Measurements from ENCODE around the gene ITGAD. TPM values are rescaled to one million over a fixed set of nuclear protein-coding genes. Genes with fewer than 3 reads are reported as not detected.

Gene ITGAD
- polyA plus RNA-seq (2013, experiment 1 of 2) = not detected
- not detected for polyA plus RNA-seq (2013, experiment 2 of 2)

DNA sequence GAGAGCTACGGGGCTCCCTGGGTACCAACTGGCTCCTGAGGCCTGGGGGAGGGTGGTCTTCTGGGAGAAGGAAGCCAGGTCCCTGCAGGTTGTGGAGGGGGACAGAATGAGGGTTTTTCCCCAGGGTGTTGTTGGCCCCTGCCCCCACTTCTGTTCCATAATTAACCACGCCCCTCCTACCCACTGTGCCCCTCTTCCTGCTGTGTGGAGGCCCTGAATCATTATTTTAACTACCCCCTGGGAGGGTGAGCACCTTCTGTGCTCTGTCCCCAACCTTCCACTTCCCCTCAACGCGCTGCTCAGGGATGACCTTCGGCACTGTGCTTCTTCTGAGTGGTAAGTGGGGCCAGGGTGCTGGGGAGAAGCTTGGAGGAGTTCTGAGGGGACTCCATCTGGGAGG, at the start of gene ITGAD:
Gene ITGAD, plus strand, starts transcription at position 280 of the 400 bp plus-strand sequence. Its CDS starts 26 bp downstream, at position 306.
- H3K27ac ChIP-seq (ENCODE audit: low read depth, low read length, severe bottlenecking) = no peak within 1 kb of the TSS
- 60 to 63% methylated on average over 1 to 2 of the region's 5 CpGs for WGBS, 2 experiments (ENCODE audit: insufficient coverage in 2 of 2)
- no peaks in the 10 kb centered on the region for H3K9me3 ChIP-seq (ENCODE audit: control insufficient read depth, low read length)
- no peak within 1 kb of the TSS for H3K4me3 ChIP-seq (ENCODE audit: extremely low read depth, insufficient read depth, low read length, poor library complexity, severe bottlenecking)
- H3K36me3 ChIP-seq (ENCODE audit: control insufficient read depth, insufficient read depth, low read length) = no peaks in the 10 kb centered on the region
- no peaks in the 10 kb centered on the region for H3K4me1 ChIP-seq (ENCODE audit: control insufficient read depth, insufficient read depth, low read length, poor library complexity, severe bottlenecking)

GRCh38 chr16:31344712-31345111, 48.4 kb upstream of the ITGAD start:
- no peaks in the 10 kb centered on the region for H3K36me3 ChIP-seq (ENCODE audit: control insufficient read depth, insufficient read depth, low read length)
- 86 to 87% methylated on average over 7 to 8 of the region's 9 CpGs for WGBS, 2 experiments (ENCODE audit: insufficient coverage in 2 of 2)
- no peak overlapping the region for H3K27ac ChIP-seq (ENCODE audit: low read depth, low read length, severe bottlenecking)
- no peak overlapping the region for H3K4me3 ChIP-seq (ENCODE audit: extremely low read depth, insufficient read depth, low read length, poor library complexity, severe bottlenecking)
- no peaks in the 10 kb centered on the region for H3K4me1 ChIP-seq (ENCODE audit: control insufficient read depth, insufficient read depth, low read length, poor library complexity, severe bottlenecking)
- H3K9me3 ChIP-seq (ENCODE audit: control insufficient read depth, low read length) = no peaks in the 10 kb centered on the region

DNA sequence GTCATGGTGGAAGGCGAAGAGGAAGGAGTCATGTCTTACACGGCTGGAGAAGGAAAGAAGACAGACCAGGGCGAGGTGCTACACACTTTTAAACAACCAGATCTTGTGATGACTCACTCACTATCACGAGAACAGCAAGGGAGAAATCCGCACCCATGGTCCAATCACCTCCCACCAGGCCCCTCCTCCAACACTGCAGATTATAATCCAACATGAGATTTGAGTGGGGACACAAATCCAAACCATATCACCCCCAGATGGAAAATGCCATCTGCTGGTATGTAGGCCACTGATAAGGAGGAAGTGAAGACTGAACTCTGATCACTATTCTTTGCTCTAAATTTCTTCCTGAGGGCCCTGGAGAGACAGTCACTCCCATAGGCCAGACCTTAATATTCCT, 45.7 kb upstream of the ITGAD start:
- WGBS, 2 experiments (ENCODE audit: insufficient coverage in 2 of 2) = 93 to 100% methylated on average over 2 of the region's 5 CpGs
- H3K9me3 ChIP-seq (ENCODE audit: control insufficient read depth, low read length) = no peaks in the 10 kb centered on the region
- H3K4me1 ChIP-seq (ENCODE audit: control insufficient read depth, insufficient read depth, low read length, poor library complexity, severe bottlenecking) = no peaks in the 10 kb centered on the region
- no peak overlapping the region for H3K4me3 ChIP-seq (ENCODE audit: extremely low read depth, insufficient read depth, low read length, poor library complexity, severe bottlenecking)
- H3K27ac ChIP-seq (ENCODE audit: low read depth, low read length, severe bottlenecking) = no peak overlapping the region
- no peaks in the 10 kb centered on the region for H3K36me3 ChIP-seq (ENCODE audit: control insufficient read depth, insufficient read depth, low read length)

DNA sequence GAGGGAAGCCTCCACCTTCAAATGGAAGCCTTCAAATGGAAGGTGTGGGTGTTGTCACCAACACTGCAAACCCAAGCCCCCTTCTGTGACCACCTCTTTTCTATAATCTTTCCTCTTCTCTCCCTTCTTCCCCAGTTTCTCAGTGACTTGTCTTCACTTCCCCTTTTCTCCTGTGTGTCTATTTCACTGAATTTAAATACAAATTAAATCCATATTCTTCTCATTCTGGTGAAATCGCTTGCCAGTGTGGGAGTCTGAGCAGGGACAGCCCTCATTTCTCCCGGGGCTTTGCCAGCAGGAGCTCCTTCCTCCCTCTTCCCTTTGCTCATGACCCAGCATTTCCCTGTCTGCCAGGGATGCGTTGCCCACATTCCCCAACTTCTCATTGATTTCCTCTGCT, 44.6 kb upstream of the ITGAD start:
- H3K4me1 ChIP-seq (ENCODE audit: control insufficient read depth, insufficient read depth, low read length, poor library complexity, severe bottlenecking) = no peaks in the 10 kb centered on the region
- 47 to 64% methylated on average over 2 to 3 of the region's 3 CpGs for WGBS, 2 experiments (ENCODE audit: insufficient coverage in 2 of 2)
- H3K4me3 ChIP-seq (ENCODE audit: extremely low read depth, insufficient read depth, low read length, poor library complexity, severe bottlenecking) = no peak overlapping the region
- no peaks in the 10 kb centered on the region for H3K36me3 ChIP-seq (ENCODE audit: control insufficient read depth, insufficient read depth, low read length)
- no peak overlapping the region for H3K27ac ChIP-seq (ENCODE audit: low read depth, low read length, severe bottlenecking)
- no peaks in the 10 kb centered on the region for H3K9me3 ChIP-seq (ENCODE audit: control insufficient read depth, low read length)

DNA sequence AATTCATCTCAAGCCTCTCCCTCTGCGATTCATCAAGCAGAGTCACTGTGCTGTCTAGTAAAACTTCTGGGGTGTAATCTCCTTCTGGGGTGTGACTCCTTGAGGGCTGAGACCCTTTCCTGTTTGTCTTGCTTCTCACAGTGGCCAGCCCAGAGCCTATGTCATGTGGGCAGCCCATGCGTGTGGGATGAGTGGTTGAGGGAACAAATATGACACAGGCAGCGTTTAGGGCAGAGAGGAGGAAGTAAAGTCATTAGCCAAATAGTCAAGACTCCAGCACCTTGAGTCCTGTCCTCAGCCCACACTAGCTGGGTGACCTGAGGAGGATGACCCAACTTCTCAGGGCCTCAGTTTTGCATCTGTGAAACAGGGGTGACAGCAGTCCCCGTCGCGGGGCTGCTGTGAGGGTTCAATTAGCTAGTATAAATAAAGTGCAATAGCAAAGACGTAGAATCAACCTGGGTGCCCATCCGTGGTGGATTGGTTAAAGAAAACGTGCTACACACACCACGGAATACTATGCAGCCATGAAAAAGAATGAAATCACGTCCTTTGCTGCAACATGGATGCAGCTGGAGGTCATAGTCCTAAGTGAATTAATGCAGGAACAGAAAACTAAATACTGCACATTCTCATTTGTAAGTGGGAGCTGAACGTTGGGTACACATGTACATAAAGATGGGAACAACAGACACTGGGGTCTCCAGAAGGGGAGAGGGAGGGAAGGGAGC, 42.7 kb upstream of the ITGAD start:
- no peaks in the 10 kb centered on the region for H3K9me3 ChIP-seq (ENCODE audit: control insufficient read depth, low read length)
- no peaks in the 10 kb centered on the region for H3K36me3 ChIP-seq (ENCODE audit: control insufficient read depth, insufficient read depth, low read length)
- H3K4me3 ChIP-seq (ENCODE audit: extremely low read depth, insufficient read depth, low read length, poor library complexity, severe bottlenecking) = no peak overlapping the region
- WGBS, 2 experiments (ENCODE audit: insufficient coverage in 2 of 2) = 75 to 78% methylated on average over 10 to 11 of the region's 12 CpGs
- peaks cover 3% of the 10 kb centered on the region for H3K4me1 ChIP-seq (ENCODE audit: control insufficient read depth, insufficient read depth, low read length, poor library complexity, severe bottlenecking)
- H3K27ac ChIP-seq (ENCODE audit: low read depth, low read length, severe bottlenecking) = no peak overlapping the region

- peaks cover 3% of the 10 kb centered on the region for H3K4me1 ChIP-seq (ENCODE audit: control insufficient read depth, insufficient read depth, low read length, poor library complexity, severe bottlenecking)
- 81 to 92% methylated on average over 3 to 4 of the region's 19 CpGs for WGBS, 2 experiments (ENCODE audit: insufficient coverage in 2 of 2)
- H3K27ac ChIP-seq (ENCODE audit: low read depth, low read length, severe bottlenecking) = no peak overlapping the region
- H3K9me3 ChIP-seq (ENCODE audit: control insufficient read depth, low read length) = no peaks in the 10 kb centered on the region
- H3K36me3 ChIP-seq (ENCODE audit: control insufficient read depth, insufficient read depth, low read length) = no peaks in the 10 kb centered on the region
- no peak overlapping the region for H3K4me3 ChIP-seq (ENCODE audit: extremely low read depth, insufficient read depth, low read length, poor library complexity, severe bottlenecking)
Measured at GRCh38 chr16:31351246-31351941, 41.7 kb upstream of the ITGAD start.

- Histone ChIP-seq H3K36me3 (ENCODE audit: control insufficient read depth, insufficient read depth, low read length) (no peaks in the 10 kb centered on the region), H3K27ac (ENCODE audit: low read depth, low read length, severe bottlenecking) (no peak overlapping the region), H3K4me3 (ENCODE audit: extremely low read depth, insufficient read depth, low read length, poor library complexity, severe bottlenecking) (no peak overlapping the region), H3K9me3 (ENCODE audit: control insufficient read depth, low read length) (no peaks in the 10 kb centered on the region), H3K4me1 (ENCODE audit: control insufficient read depth, insufficient read depth, low read length, poor library complexity, severe bottlenecking) (peaks cover 3% of the 10 kb centered on the region)
- WGBS, 2 experiments (ENCODE audit: insufficient coverage in 2 of 2) = 69 to 87% methylated on average over 3 to 6 of the region's 6 CpGs
Measured at GRCh38 chr16:31351942-31352325, 41.2 kb upstream of the ITGAD start.

DNA sequence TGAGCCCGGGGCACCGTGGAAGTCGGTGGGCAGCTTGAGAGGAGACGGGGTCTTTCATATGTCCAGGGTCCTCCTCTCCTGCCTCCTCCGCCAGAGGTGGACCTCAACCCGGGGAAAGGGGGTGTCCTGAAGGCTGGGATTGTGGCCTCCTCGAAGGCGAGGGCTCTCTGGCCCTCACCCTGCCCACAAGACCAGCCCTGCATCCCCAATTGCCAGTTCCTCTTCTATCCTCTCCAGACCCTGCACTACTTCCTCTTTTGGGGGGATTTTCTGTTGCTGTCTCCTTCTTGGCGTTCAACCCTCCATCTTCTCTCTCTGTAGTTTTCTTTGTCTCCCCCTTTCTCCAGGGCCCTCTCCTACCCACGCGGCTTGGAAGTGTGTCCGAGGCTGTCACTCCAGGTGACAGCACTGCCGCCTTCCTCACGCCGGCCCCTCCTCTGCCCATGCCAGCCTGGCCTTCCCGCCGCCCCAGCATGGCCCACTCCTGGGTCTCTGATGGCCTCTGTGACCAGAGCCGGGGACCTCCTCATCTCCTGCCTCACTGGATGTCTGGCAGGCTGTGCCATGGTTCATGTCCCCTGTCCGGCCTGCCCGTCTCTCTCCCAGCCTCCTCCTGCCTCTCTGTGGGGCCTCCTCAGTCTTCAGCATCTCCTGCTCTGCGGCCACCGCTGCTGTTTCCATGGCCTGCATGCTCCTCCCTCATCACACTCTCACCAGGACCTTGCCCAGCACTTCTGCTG, 40.6 kb upstream of the ITGAD start:
- no peak overlapping the region for H3K27ac ChIP-seq (ENCODE audit: low read depth, low read length, severe bottlenecking)
- H3K36me3 ChIP-seq (ENCODE audit: control insufficient read depth, insufficient read depth, low read length) = no peaks in the 10 kb centered on the region
- H3K9me3 ChIP-seq (ENCODE audit: control insufficient read depth, low read length) = no peaks in the 10 kb centered on the region
- peaks cover 3% of the 10 kb centered on the region for H3K4me1 ChIP-seq (ENCODE audit: control insufficient read depth, insufficient read depth, low read length, poor library complexity, severe bottlenecking)
- WGBS, 2 experiments (ENCODE audit: insufficient coverage in 2 of 2) = 92 to 95% methylated on average over 15 to 22 of the region's 22 CpGs
- no peak overlapping the region for H3K4me3 ChIP-seq (ENCODE audit: extremely low read depth, insufficient read depth, low read length, poor library complexity, severe bottlenecking)

DNA sequence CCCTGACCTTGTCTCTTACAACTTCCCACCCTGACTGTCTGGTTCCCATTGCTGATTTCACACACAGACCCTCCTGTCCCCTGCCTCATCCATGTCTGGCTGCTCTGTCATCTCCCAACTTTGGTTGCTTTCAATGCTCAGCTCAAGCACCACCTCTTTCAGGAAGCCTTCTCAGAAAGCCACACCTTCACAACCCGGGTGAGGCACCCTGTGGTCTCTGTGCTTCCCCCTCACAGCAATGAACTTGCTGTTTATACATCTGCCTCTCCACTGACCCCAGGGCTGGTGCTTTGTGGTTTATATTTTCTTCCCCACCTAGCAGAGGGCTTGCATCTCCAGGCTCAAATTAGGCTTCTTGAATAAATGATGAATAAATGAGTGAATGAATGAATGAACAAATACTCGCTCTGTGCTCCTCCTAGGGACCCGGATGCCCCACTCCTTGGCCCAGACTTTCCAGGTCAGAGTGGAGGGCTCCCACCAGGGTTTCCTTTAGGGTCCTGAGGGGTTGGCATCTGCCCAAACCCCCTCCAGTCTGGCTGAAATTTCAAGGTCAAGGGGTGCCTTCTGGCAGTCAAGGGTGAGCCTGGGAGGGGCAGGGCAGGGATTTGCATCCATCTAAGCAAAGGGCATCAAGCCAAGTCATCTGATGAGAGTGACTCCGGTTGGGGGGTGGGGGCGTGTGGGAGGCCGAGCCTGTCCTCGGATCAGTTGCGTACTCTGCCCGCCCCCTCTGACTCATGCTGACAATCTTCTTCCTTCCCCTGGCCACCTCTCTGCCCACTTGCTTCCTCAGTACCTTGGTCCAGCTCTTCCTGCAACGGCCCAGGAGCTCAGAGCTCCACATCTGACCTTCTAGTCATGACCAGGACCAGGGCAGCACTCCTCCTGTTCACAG, 38.5 kb upstream of the ITGAD start, which contains the start of gene ITGAX:
Gene ITGAX, plus strand, starts transcription at position 783 of the 898 bp plus-strand sequence. Its CDS starts 79 bp downstream, at position 862.
- Histone ChIP-seq H3K9me3 (ENCODE audit: control insufficient read depth, low read length) (no peaks in the 10 kb centered on the region), H3K36me3 (ENCODE audit: control insufficient read depth, insufficient read depth, low read length) (no peaks in the 10 kb centered on the region), H3K27ac (ENCODE audit: low read depth, low read length, severe bottlenecking) (no peak within 1 kb of the TSS), H3K4me3 (ENCODE audit: extremely low read depth, insufficient read depth, low read length, poor library complexity, severe bottlenecking) (no peak within 1 kb of the TSS), H3K4me1 (ENCODE audit: control insufficient read depth, insufficient read depth, low read length, poor library complexity, severe bottlenecking) (peaks cover 3% of the 10 kb centered on the region)
- 54 to 58% methylated on average over 4 to 7 of the region's 10 CpGs for WGBS, 2 experiments (ENCODE audit: insufficient coverage in 2 of 2)
